Loucy (cell line): ENCODE data around the gene THAP10.

Source experiments
- H2AFZ ChIP-seq: fragments of 200-600 bp; sonication (generic); 2 replicates; pipeline ENCODE4 v1.6.0; 2016; ENCODE audit warnings: antibody characterized with exemption, mild to moderate bottlenecking, low read length, moderate library complexity
- H3F3A ChIP-seq: fragments of 200-600 bp; 2 replicates; pipeline ENCODE4 v1.6.0; 2016; ENCODE audit warnings: antibody characterized with exemption, low read depth, mild to moderate bottlenecking
- H3K27me3 ChIP-seq: fragments of 200-600 bp; sonication (generic); 2 replicates; pipeline ENCODE4 v1.6.1; 2014; ENCODE audit warnings: low read length, mild to moderate bottlenecking; ENCODE audit not compliant: insufficient read depth, poor library complexity, severe bottlenecking
- H3K36me3 ChIP-seq: fragments of 200-600 bp; sonication (generic); 2 replicates; pipeline ENCODE4 v1.6.1; 2016; ENCODE audit warnings: low read length; ENCODE audit not compliant: insufficient read depth
- H3K4me1 ChIP-seq: fragments of 200-600 bp; sonication (generic); 2 replicates; pipeline ENCODE4 v1.5.1; 2014; ENCODE audit warnings: low read length, mild to moderate bottlenecking; ENCODE audit not compliant: insufficient read depth, poor library complexity, severe bottlenecking
- H3K4me2 ChIP-seq: fragments of 200-600 bp; sonication (generic); 2 replicates; pipeline ENCODE4 v1.6.0; 2014; ENCODE audit warnings: antibody characterized with exemption, low read length, low read depth, mild to moderate bottlenecking; ENCODE audit not compliant: poor library complexity, severe bottlenecking
- H3K4me3 ChIP-seq: fragments of 200-600 bp; sonication (generic); 2 replicates; pipeline ENCODE4 v1.5.1; 2014; ENCODE audit warnings: low read length, mild to moderate bottlenecking, mixed read lengths; ENCODE audit not compliant: poor library complexity, severe bottlenecking
- H3K79me2 ChIP-seq: fragments of 200-600 bp; sonication (generic); 2 replicates; pipeline ENCODE4 v1.6.1; 2014; ENCODE audit warnings: low read length; ENCODE audit not compliant: insufficient read depth
- H3K9ac ChIP-seq: fragments of 200-600 bp; sonication (generic); 2 replicates; pipeline ENCODE4 v1.6.0; 2014; ENCODE audit warnings: mild to moderate bottlenecking, low read depth, low read length, moderate library complexity; ENCODE audit not compliant: poor library complexity, severe bottlenecking
- H3K9me2 ChIP-seq: fragments of 200-600 bp; sonication (generic); replicated peaks from 2 replicates; pipeline ENCODE4 v1.6.1; 2016; ENCODE audit warnings: low read depth, low read length, mixed read lengths
- H3K9me3 ChIP-seq: fragments of 200-600 bp; sonication (generic); 2 replicates; pipeline ENCODE4 v1.6.1; 2014; ENCODE audit warnings: mild to moderate bottlenecking, antibody characterized with exemption, low read length, low read depth; ENCODE audit not compliant: insufficient read depth
- H4K20me1 ChIP-seq: fragments of 200-600 bp; sonication (generic); 2 replicates; pipeline ENCODE4 v1.6.0; 2014; ENCODE audit warnings: antibody characterized with exemption, low read length, mild to moderate bottlenecking; ENCODE audit not compliant: insufficient read depth, poor library complexity, severe bottlenecking
- EZH2phosphoT487 ChIP-seq: fragments of 200-600 bp; IDR thresholded peaks from 2 replicates; pipeline ENCODE4 v1.6.1; 2018; ENCODE audit warnings: antibody characterized with exemption, mild to moderate bottlenecking, moderate library complexity, borderline replicate concordance
- TF ChIP-seq, protein P1 (sequence below): fragments of 200-600 bp; sonication (generic); conservative IDR thresholded peaks from 2 replicates; pipeline ENCODE4 v1.5.1; 2014; ENCODE audit warnings: mild to moderate bottlenecking, antibody characterized with exemption, low read length

The THAP10 gene

DNA sequence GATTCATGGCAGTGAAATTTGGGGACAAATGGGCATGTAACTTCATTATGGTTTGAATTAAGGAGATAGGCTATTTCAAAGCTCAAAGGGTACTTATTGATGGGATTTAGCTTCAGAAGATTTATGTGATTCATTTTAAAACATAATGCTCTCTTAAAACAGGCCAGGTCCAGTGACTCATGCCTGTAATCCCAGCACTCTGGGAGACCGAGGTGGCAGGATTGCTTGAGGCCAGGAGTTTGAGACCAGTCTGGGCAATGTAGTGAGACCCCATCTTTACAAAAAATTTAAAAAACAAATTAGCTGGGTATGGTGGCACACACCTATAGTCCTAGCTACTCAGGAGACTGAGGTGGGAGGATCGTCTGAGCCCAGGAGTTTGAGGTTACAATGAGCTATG lies 11.5 kb downstream of the THAP10 start:
- Histone ChIP-seq H3K9me3 (no peaks in the 10 kb centered on the region), H3K27me3 (no peaks in the 10 kb centered on the region), H3K9me2 (no peaks in the 10 kb centered on the region), H2AFZ (no peak overlapping the region), H4K20me1 (no peaks in the 10 kb centered on the region), H3F3A (no peaks in the 10 kb centered on the region), H3K79me2 (no peaks in the 10 kb centered on the region), H3K4me1 (no peaks in the 10 kb centered on the region), H3K4me3 (no peak overlapping the region), H3K9ac (no peak overlapping the region), H3K4me2 (no peak overlapping the region), H3K36me3 (no peaks in the 10 kb centered on the region)
- TF ChIP-seq, protein P1, sequence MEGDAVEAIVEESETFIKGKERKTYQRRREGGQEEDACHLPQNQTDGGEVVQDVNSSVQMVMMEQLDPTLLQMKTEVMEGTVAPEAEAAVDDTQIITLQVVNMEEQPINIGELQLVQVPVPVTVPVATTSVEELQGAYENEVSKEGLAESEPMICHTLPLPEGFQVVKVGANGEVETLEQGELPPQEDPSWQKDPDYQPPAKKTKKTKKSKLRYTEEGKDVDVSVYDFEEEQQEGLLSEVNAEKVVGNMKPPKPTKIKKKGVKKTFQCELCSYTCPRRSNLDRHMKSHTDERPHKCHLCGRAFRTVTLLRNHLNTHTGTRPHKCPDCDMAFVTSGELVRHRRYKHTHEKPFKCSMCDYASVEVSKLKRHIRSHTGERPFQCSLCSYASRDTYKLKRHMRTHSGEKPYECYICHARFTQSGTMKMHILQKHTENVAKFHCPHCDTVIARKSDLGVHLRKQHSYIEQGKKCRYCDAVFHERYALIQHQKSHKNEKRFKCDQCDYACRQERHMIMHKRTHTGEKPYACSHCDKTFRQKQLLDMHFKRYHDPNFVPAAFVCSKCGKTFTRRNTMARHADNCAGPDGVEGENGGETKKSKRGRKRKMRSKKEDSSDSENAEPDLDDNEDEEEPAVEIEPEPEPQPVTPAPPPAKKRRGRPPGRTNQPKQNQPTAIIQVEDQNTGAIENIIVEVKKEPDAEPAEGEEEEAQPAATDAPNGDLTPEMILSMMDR: no peak
- no peak for TF ChIP-seq EZH2phosphoT487

- Histone ChIP-seq H3K4me3 (no peak overlapping the region), H3K9me3 (no peaks in the 10 kb centered on the region), H3K9ac (no peak overlapping the region), H3K27me3 (no peaks in the 10 kb centered on the region), H3K4me2 (no peak overlapping the region), H3F3A (no peaks in the 10 kb centered on the region), H3K79me2 (no peaks in the 10 kb centered on the region), H4K20me1 (no peaks in the 10 kb centered on the region), H2AFZ (no peak overlapping the region), H3K9me2 (no peaks in the 10 kb centered on the region), H3K4me1 (no peaks in the 10 kb centered on the region), H3K36me3 (no peaks in the 10 kb centered on the region)
- TF ChIP-seq, protein P1: no peak
- TF ChIP-seq EZH2phosphoT487: no peak
These were observed 12.8 kb downstream of the THAP10 start for GRCh38 chr15:70879401-70879800.

- Histone ChIP-seq H3F3A (no peaks in the 10 kb centered on the region), H3K9me3 (no peaks in the 10 kb centered on the region), H3K4me1 (no peaks in the 10 kb centered on the region), H3K4me2 (no peak overlapping the region), H3K4me3 (no peak overlapping the region), H3K9me2 (no peaks in the 10 kb centered on the region), H3K36me3 (no peaks in the 10 kb centered on the region), H3K9ac (no peak overlapping the region), H4K20me1 (no peaks in the 10 kb centered on the region), H2AFZ (0 out of 2 replicates have a peak overlapping the region, but pooled peaks have one; percentile 17), H3K79me2 (no peaks in the 10 kb centered on the region), H3K27me3 (no peaks in the 10 kb centered on the region)
- TF ChIP-seq EZH2phosphoT487: no peak
- TF ChIP-seq, protein P1: no peak
These were observed 15.6 kb downstream of the THAP10 start for GRCh38 chr15:70876683-70877082.
